Stimulated activated CD8-positive, alpha-beta memory T cell treated with anti-CD3 and anti-CD28 coated beads, Interleukin-12 subunit alpha, Interleukin-12 subunit beta, amount 100 ng/mL, for 24 hours (primary cell): ENCODE measurements around the gene CHRD.

Source experiments
- DNase-seq: peaks from one replicate; pipeline ENCODE4 v3.0.0-alpha.2; 2020; ENCODE audit errors: extremely low read depth

CHRD gene

GRCh38 chr3:184346480-184347190, 33.2 kb upstream of the CHRD start:
- DNase-seq = no peak

- no peak for DNase-seq
Observed at GRCh38 chr3:184347321-184348056, 32.4 kb upstream of the CHRD start.

- DNase-seq = no peak
Observed at GRCh38 chr3:184348057-184348382, 31.8 kb upstream of the CHRD start.

- no peak for DNase-seq
Observed at GRCh38 chr3:184349563-184350470, 30.0 kb upstream of the CHRD start.

- no peak for DNase-seq
Observed at GRCh38 chr3:184350618-184351017, 29.2 kb upstream of the CHRD start.

- no peak for DNase-seq
Observed at GRCh38 chr3:184351511-184352148, 28.2 kb upstream of the CHRD start.

- no peak for DNase-seq
Observed at GRCh38 chr3:184352149-184352785, 27.6 kb upstream of the CHRD start.

- DNase-seq = no peak
Observed at GRCh38 chr3:184352897-184353545, 26.8 kb upstream of the CHRD start.

GRCh38 chr3:184353546-184353941, 26.3 kb upstream of the CHRD start:
- DNase-seq = no peak

GRCh38 chr3:184354121-184354728, 25.6 kb upstream of the CHRD start:
- DNase-seq = no peak

- DNase-seq = no peak
Observed at GRCh38 chr3:184354754-184355153, 25.1 kb upstream of the CHRD start.

- no peak for DNase-seq
Observed at GRCh38 chr3:184355261-184356040, 24.4 kb upstream of the CHRD start.

- DNase-seq = no peak
Observed at GRCh38 chr3:184357248-184358123, 22.4 kb upstream of the CHRD start.

GRCh38 chr3:184358124-184358767, 21.6 kb upstream of the CHRD start:
- no peak for DNase-seq

GRCh38 chr3:184358921-184359350, 20.9 kb upstream of the CHRD start:
- no peak for DNase-seq

GRCh38 chr3:184359610-184360009, 20.2 kb upstream of the CHRD start:
- no peak for DNase-seq

GRCh38 chr3:184360070-184360928, 19.6 kb upstream of the CHRD start:
- DNase-seq = no peak
